Stimulated activated CD4-positive, alpha-beta T cell treated with anti-CD3 and anti-CD28 coated beads, TNF-alpha, amount 100 ng/mL, for 1 hour (primary cell): Measurements from ENCODE around the gene CPVL.

Source experiments
- DNase-seq, 3 donors: peaks; one replicate each; pipeline ENCODE4 v3.0.0-alpha.2; 2020; ENCODE audit warnings: low read depth in 3 of 3, low spot score in 1 of 3

CPVL gene

GRCh38 chr7:29156907-29157452, 10.6 kb upstream of the CPVL start:
- no peak for DNase-seq

DNA sequence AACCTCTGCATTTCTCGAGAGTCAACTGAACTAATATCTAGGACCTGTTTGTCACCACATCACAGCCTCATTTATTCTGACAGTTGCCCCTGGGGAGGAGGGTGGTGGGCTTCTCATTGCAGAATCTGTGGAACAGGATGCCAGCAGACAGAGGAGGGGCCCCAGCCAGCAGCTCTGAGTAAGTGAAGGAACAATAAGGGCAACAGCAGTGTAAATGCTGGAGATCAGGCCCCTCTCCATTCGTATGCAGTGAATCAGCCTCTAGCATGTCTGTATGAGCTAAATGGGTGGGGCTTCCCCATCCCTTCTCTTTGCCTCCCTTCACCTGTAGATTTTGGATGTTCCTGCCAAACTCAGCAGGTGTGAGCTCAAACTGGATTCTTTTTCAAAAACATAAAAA, 7.7 kb upstream of the CPVL start:
- no peak for DNase-seq

GRCh38 chr7:29150856-29151255, 4.5 kb upstream of the CPVL start:
- no peak for DNase-seq

DNA sequence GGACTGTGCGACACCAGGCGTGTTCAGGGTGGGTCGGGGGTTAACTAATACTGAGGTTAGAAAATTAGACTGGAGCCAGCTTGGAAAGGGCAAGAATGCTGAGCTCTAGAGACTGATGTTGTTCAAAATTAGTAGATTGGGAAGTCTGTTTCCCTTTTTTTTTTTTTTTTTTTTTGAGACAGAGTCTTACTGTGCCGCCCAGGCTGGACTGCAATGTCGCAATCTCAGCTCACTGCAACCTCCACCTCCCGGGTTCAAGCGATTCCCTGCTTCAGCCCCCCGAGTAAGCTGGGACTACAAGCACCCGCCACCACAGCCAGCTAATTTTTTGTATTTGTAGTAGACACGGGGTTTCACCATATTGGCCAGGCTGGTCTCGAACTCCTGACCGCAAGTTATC, 2.7 kb upstream of the CPVL start:
- no peak for DNase-seq

GRCh38 chr7:29147821-29148220, 1.5 kb upstream of the CPVL start:
- DNase-seq, result no peak

GRCh38 chr7:29146888-29147609, 712 bp upstream of the CPVL start:
- no peak for DNase-seq

GRCh38 chr7:29145553-29146056, 732 bp downstream of the CPVL start:
- DNase-seq, result no peak

- DNase-seq, result no peak
Observed at GRCh38 chr7:29143751-29144150, 2.6 kb downstream of the CPVL start.

GRCh38 chr7:29142021-29142727, 4.2 kb downstream of the CPVL start:
- DNase-seq, result no peak

GRCh38 chr7:29140873-29141468, 5.4 kb downstream of the CPVL start:
- DNase-seq, result no peak

- no peak for DNase-seq
Observed at GRCh38 chr7:29139796-29140195, 6.5 kb downstream of the CPVL start.

GRCh38 chr7:29139191-29139590, 7.1 kb downstream of the CPVL start:
- DNase-seq, result no peak

DNA sequence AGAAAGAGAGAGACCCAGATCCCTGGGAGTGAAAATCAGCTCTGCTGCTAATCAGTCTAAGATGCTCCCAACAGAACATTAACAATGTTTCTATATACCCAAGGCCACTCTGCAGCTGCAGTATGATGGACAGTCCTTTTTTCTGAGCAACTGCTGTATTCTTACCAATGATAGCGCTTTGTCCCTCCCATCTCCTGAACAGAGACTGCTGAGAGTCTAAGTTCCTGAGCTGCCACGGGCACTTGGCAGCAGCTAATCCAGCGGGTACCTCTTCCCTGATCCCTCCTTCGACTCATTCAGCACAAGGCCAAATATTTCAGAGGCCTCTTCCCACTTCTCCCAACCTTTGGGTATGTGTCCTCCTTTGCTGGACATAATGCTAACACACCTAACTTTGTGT, 7.7 kb downstream of the CPVL start:
- DNase-seq, result no peak

DNA sequence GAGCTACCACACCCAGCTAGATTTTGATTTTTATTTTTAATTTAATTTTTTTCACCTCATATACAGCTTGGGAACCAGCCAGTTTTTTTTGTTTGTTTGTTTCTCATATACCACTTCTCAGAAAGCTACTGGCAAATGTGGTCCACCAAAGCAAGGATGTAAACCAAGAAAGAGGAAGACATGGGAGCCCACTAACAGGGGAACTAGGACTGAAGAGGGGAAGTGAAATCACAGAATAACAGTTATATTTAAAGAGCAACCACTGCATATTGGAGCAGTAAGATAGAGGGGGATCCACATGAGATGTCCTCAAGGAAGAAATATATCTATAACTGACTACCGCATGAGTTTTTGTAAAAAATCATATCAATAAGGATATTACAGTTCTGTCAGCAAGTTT, 10.5 kb downstream of the CPVL start:
- no peak for DNase-seq

GRCh38 chr7:29132980-29133379, 13.4 kb downstream of the CPVL start:
- DNase-seq, result no peak

DNA sequence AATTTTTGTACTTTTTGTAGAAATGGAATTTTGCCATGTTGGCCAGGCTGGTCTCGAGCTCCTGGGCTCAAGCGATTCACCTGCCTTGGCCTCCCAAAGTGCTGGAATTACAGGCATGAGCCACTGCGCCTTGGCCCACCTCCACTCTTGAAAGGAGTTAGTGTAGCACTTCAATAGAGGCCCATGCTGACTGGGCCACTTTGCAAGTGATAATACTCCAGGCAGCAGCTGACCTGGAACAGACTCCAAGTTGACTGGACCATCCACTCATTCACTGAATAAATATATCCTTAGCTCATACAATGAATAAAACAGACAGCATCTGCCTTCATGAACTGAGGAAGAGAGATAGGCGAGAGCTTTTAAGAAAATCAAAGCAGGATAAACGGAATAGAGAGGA, 14.7 kb downstream of the CPVL start:
- DNase-seq, result no peak

DNA sequence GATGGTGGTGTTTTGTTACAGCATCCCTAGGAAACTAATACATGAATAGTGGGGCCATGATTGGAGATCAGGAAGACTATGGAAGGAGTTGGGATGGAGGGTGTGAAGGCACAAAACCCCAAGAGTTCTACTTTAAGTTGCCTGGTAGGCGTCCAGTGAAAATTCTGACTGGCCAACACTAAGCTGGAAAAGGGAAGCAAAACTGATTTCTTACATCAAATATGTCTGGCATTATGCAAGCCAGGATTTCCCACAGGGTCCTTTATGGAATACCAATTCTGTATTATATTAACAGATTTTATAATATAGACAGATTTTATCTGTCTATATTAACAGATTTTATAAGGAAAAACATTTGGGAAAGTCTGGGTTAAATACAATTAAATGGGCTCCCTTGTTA, 16.2 kb downstream of the CPVL start:
- DNase-seq, result no peak

DNA sequence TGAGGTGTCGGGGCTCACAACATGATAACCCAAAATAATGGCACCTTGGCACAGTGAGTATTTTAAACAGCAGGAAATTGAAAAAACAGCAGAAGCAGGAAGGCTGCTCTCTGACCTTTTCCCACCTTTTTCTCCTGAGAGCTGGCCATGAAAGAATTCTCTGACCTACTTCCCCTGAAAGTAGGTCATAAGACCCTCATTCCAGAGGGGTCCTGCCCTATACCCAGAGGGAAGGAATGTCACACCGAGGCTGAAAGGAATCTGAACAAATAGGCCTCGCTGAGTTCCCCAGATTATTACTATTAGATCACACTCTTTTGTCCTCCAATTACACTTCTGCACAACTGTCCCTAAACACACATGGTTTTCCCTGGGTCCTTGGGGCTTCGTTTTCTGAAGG, 18.8 kb downstream of the CPVL start:
- DNase-seq, result no peak

GRCh38 chr7:29126804-29127203, 19.5 kb downstream of the CPVL start:
- no peak for DNase-seq

DNA sequence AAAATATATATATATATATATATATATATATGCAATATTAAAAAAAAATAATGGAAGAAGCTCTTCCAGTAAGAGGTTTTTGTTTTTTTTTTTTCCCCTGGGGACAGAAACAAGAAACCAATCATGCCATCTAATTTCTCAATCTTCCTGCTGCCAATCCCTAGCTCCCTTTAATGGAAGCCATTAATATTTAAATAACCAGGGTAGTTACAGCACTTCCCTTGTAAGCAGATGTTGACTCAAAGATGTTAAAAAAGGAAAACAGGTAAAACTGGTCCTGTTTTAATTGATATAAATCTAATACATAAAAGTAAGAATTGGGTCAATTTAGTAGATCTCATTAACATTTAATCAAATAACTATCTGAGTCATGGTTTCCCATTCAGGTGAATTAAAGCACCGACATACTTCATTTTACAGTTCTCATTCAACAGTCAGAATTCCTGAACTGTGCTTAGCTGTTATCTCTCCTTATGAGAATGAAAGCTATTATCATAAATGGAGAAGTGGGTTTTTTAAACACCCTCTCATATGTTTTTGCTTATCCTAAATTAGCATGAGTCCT, 22.6 kb downstream of the CPVL start:
- no peak for DNase-seq

DNA sequence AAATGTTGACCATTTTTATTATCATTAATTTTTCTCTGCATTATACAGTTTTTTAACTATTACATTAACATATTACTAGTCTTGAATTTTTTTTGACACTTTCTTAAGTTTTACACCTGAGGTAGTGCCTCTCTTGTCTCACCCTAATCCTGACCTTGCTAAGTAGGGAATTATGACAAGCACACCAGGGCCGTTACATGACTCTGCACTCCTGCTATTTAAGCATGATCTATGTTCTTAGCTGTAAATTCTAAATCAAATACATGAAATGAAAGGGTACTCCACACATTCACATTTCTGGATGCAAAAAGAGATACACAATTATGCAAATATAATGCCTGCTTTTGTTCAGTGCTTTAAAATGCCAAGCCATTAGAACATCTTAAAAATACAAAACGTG, 23.6 kb downstream of the CPVL start:
- no peak for DNase-seq

DNA sequence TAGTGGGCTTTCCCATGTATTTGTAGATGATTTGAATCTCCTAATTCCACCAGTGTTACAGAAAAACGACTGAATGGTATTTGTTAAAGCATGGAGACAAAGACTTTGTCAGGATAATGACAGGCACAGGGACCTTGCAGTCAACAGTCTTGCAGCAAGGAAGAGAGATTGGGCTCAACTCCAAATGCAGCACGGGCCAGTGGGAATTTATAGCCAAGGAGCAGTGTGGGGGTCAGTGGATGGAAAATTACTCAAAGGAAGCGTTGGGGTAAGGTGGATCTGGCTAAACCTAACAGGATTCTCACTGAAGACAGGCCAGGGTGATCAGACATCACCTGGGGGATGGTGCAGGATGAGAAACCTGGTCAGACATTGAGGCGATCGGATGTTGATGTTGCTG, 24.3 kb downstream of the CPVL start:
- DNase-seq, result no peak
